PFSK-1 (cell line): ENCODE data around the gene SPTBN4.

Source experiments
- POLR2AphosphoS5 ChIP-seq: IDR thresholded peaks from 2 replicates; pipeline ENCODE4 v1.6.1; 2012; ENCODE audit warnings: low read depth, mild to moderate bottlenecking, control low read depth, low read length, moderate library complexity
- REST ChIP-seq, 2 experiments: IDR thresholded peaks; 2 replicates each; pipeline versions ENCODE4 v1.6.1 to v1.8.0; 2011 to 2012; ENCODE audit warnings: low read depth in 2 of 2, low read length in 2 of 2, control low read depth in 1 of 2, inconsistent platforms in 1 of 2, mild to moderate bottlenecking in 1 of 2, moderate library complexity in 1 of 2; ENCODE audit not compliant: insufficient read depth in 1 of 2

- no peak for TF ChIP-seq POLR2AphosphoS5
- no peak for TF ChIP-seq REST (IDR thresholded peaks at IDR 0.05; ENCODE audit: insufficient read depth in 1 of 2, low read depth in 2 of 2, low read length in 2 of 2)
These were observed 1.7 kb upstream of the SPTBN4 start for GRCh38 chr19:40465025-40465556.
